ENCODE results near the gene DIS3L2.
"Not testable (repeated sequence)": the region's sequence is repeated elsewhere in the genome, so short reads cannot be mapped to it uniquely, and the experiment has no call there.

DIS3L2 gene

GRCh38 chr2:232375164-232375563 is 413.7 kb downstream of the DIS3L2 start:
- TF ChIP-seq GLIS3 (CRISPR knock-in tag; IDR thresholded peaks at IDR 0.05) (no peak), ZNF565 (CRISPR knock-in tag; conservative IDR thresholded peaks at IDR 0.05; ENCODE audit: low read depth) (no peak)
- ATAC-seq = no peak

- ATAC-seq = no peak
- TF ChIP-seq CREB5 (CRISPR knock-in tag; IDR thresholded peaks at IDR 0.05; ENCODE audit: low read depth) = no peak
- TF ChIP-seq CSDC2 (CRISPR knock-in tag; IDR thresholded peaks at IDR 0.05) = no peak
- TF ChIP-seq ISL1 (CRISPR knock-in tag; IDR thresholded peaks at IDR 0.05) = no peak
- no peak for TF ChIP-seq ZFP30 (CRISPR knock-in tag; IDR thresholded peaks at IDR 0.05)
- TF ChIP-seq ZFP3 (CRISPR knock-in tag; IDR thresholded peaks at IDR 0.05) = no peak
- no peak for TF ChIP-seq ESRRG (CRISPR knock-in tag; IDR thresholded peaks at IDR 0.05)
Observed at GRCh38 chr2:232376260-232376659, 414.7 kb downstream of the DIS3L2 start.

GRCh38 chr2:232376713-232377112 is 415.2 kb downstream of the DIS3L2 start:
- TF ChIP-seq CSRNP3 (CRISPR knock-in tag; IDR thresholded peaks at IDR 0.05) (no peak), ESRRG (CRISPR knock-in tag; IDR thresholded peaks at IDR 0.05) (no peak), ZNF70 (CRISPR knock-in tag; IDR thresholded peaks at IDR 0.05) (no peak)
- no peak for ATAC-seq

- no peak for ATAC-seq
Observed at GRCh38 chr2:232377319-232377718, 415.8 kb downstream of the DIS3L2 start.

GRCh38 chr2:232377841-232378734 is 416.6 kb downstream of the DIS3L2 start:
- no peak for ATAC-seq
- TF ChIP-seq ZNF70 (CRISPR knock-in tag; IDR thresholded peaks at IDR 0.05) (no peak), PPARA (CRISPR knock-in tag; IDR thresholded peaks at IDR 0.05; ENCODE audit: borderline replicate concordance) (no peak), ISL1 (CRISPR knock-in tag; IDR thresholded peaks at IDR 0.05) (no peak), CSRNP3 (CRISPR knock-in tag; IDR thresholded peaks at IDR 0.05) (no peak), RARB (CRISPR knock-in tag; IDR thresholded peaks at IDR 0.05) (no peak), GLIS3 (CRISPR knock-in tag; IDR thresholded peaks at IDR 0.05) (no peak), TSHZ2 (CRISPR knock-in tag; IDR thresholded peaks at IDR 0.05) (no peak), CSDC2 (CRISPR knock-in tag; IDR thresholded peaks at IDR 0.05) (no peak), ZFP30 (CRISPR knock-in tag; IDR thresholded peaks at IDR 0.05) (no peak)

More at GRCh38 chr2:232377319-232377718, 415.8 kb downstream of the DIS3L2 start:
- TF ChIP-seq GLIS3 (CRISPR knock-in tag; IDR thresholded peaks at IDR 0.05) (no peak), ZFP30 (CRISPR knock-in tag; IDR thresholded peaks at IDR 0.05) (no peak), ARNTL (CRISPR knock-in tag; IDR thresholded peaks at IDR 0.05; ENCODE audit: borderline replicate concordance, low read depth) (no peak), CREB5 (CRISPR knock-in tag; IDR thresholded peaks at IDR 0.05; ENCODE audit: low read depth) (no peak), PATZ1 (CRISPR knock-in tag; IDR thresholded peaks at IDR 0.05; ENCODE audit: borderline replicate concordance) (no peak), BACH2 (CRISPR knock-in tag; IDR thresholded peaks at IDR 0.05; ENCODE audit: borderline replicate concordance) (no peak)

GRCh38 chr2:232378735-232379151 is 417.2 kb downstream of the DIS3L2 start, which contains the start of gene ALPP:
Gene ALPP (plus strand): TSS chr2:232378751. CDS start chr2:232378803, 52 bp downstream.
- peak; percentile 13; the same call in 1 of the 3 replicates for ATAC-seq

- not testable (repeated sequence) for ATAC-seq
Observed at GRCh38 chr2:232379610-232380590, 418.4 kb downstream of the DIS3L2 start.

All from SK-N-SH treated with all-trans-retinoic acid at 6 μM for 48 hours (cell line).